C4-2B (cell line): Measurements from ENCODE around the gene TPM3.

ENCODE experiments used
- ZFX ChIP-seq: fragments of 450-650 bp; IDR thresholded peaks from 2 replicates; pipeline ENCODE4 v1.6.1; 2017
- TF ChIP-seq, protein P1 (sequence below): fragments of 450-650 bp; conservative IDR thresholded peaks from 2 replicates; pipeline ENCODE4 v1.5.1; 2017; ENCODE audit warnings: mild to moderate bottlenecking

DNA sequence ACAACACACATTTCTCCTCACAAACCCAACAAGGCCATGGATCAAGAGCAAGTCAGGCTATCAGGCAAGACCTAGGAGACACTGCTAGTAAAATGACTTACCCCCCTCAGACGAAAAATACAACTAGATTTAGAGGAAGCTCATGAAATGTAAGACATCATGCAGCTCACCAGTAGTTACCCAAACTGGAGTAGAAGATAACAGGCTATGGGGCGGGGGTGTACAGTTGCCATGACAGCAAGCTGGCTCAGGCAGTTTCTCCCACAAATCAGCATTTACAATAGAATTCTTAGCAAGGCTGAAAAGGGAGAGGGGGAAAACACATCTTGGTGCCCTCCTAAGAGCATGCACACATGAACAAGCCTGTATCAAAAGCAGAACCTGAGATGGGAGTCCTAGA is 13.9 kb downstream of the TPM3 start:
- TF ChIP-seq, protein P1, sequence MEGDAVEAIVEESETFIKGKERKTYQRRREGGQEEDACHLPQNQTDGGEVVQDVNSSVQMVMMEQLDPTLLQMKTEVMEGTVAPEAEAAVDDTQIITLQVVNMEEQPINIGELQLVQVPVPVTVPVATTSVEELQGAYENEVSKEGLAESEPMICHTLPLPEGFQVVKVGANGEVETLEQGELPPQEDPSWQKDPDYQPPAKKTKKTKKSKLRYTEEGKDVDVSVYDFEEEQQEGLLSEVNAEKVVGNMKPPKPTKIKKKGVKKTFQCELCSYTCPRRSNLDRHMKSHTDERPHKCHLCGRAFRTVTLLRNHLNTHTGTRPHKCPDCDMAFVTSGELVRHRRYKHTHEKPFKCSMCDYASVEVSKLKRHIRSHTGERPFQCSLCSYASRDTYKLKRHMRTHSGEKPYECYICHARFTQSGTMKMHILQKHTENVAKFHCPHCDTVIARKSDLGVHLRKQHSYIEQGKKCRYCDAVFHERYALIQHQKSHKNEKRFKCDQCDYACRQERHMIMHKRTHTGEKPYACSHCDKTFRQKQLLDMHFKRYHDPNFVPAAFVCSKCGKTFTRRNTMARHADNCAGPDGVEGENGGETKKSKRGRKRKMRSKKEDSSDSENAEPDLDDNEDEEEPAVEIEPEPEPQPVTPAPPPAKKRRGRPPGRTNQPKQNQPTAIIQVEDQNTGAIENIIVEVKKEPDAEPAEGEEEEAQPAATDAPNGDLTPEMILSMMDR, result no peak
- no peak for TF ChIP-seq ZFX
